Astrocyte (in vitro differentiated cells and primary cell): ENCODE measurements around the gene LRRTM4.

ENCODE experiments used
- EZH2 ChIP-seq: IDR thresholded peaks from 2 replicates; pipeline ENCODE4 v1.6.1; 2012; ENCODE audit warnings: mild to moderate bottlenecking, low read length, inconsistent platforms; ENCODE audit not compliant: insufficient read depth
- TF ChIP-seq, protein P1 (sequence below): IDR thresholded peaks from 2 replicates; pipeline ENCODE4 v1.5.1; 2011; ENCODE audit warnings: low read depth, mild to moderate bottlenecking, inconsistent platforms, low read length, moderate library complexity; ENCODE audit not compliant: insufficient read depth

DNA sequence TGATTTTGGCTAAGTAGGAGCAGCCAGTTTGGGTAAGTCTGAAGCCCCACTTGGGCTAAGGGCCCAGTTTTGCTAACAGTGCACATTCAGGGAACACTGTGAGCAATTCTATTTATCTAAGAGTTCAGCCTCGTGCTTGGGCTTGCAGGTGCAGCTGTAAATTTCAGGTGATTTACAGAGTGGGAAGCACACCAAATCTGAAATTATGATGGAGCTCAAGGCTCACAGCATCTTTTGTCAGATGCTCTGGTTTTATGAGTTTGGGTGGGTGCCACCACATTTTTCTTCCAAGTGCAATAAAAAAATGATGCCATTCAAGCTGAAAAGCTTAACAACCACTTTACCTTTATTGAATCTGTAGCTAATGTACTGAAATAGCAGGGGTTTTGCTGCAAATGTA, 671.2 kb downstream of the LRRTM4 start:
- TF ChIP-seq, protein P1, sequence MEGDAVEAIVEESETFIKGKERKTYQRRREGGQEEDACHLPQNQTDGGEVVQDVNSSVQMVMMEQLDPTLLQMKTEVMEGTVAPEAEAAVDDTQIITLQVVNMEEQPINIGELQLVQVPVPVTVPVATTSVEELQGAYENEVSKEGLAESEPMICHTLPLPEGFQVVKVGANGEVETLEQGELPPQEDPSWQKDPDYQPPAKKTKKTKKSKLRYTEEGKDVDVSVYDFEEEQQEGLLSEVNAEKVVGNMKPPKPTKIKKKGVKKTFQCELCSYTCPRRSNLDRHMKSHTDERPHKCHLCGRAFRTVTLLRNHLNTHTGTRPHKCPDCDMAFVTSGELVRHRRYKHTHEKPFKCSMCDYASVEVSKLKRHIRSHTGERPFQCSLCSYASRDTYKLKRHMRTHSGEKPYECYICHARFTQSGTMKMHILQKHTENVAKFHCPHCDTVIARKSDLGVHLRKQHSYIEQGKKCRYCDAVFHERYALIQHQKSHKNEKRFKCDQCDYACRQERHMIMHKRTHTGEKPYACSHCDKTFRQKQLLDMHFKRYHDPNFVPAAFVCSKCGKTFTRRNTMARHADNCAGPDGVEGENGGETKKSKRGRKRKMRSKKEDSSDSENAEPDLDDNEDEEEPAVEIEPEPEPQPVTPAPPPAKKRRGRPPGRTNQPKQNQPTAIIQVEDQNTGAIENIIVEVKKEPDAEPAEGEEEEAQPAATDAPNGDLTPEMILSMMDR = no peak
- TF ChIP-seq EZH2 = no peak
